Activated CD4-positive, alpha-beta T cell treated with anti-CD3 and anti-CD28 coated beads, Interleukin-2, amount 10 ng/mL, durations not matched to agents 7 days and 5 days (primary cell): ENCODE data around the gene KRTAP1-1. TPM values are rescaled to one million over a fixed set of nuclear protein-coding genes. Genes with fewer than 3 reads are reported as not detected.
"Not testable (repeated sequence)": the region's sequence is repeated elsewhere in the genome, so short reads cannot be mapped to it uniquely, and the experiment has no call there.

Source experiments
- CTCF ChIA-PET: fragments of 350-600 bp; sonication (Branson Sonifier 250); formaldehyde crosslinking; loops from one replicate; lab custom pipeline; 2021; ENCODE audit warnings: antibody characterized with exemption; lab: Charles Lee
- POLR2A ChIA-PET: fragments of 350-600 bp; sonication (Branson Sonifier 250); formaldehyde crosslinking; loops from one replicate; lab custom pipeline; 2021; ENCODE audit warnings: antibody characterized with exemption; lab: Charles Lee
- DNase-seq: peaks from one replicate; pipeline ENCODE4 v3.0.0-alpha.2; 2020
- H3K27ac Mint-ChIP-seq: one replicate; pipeline ENCODE4 v1.8.0; 2021; ENCODE audit warnings: mild to moderate bottlenecking, moderate library complexity, mixed read lengths
- H3K27me3 Mint-ChIP-seq: one replicate; pipeline ENCODE4 v1.8.0; 2021; ENCODE audit warnings: mixed read lengths
- H3K36me3 Mint-ChIP-seq: one replicate; pipeline ENCODE4 v1.8.0; 2021; ENCODE audit warnings: low read depth, mixed read lengths
- H3K4me1 Mint-ChIP-seq: one replicate; pipeline ENCODE4 v1.8.0; 2021; ENCODE audit warnings: mixed read lengths
- H3K4me3 Mint-ChIP-seq: one replicate; pipeline ENCODE4 v1.8.0; 2021; ENCODE audit warnings: mild to moderate bottlenecking, moderate library complexity, mixed read lengths
- H3K9me3 Mint-ChIP-seq: one replicate; pipeline ENCODE4 v1.8.0; 2021; ENCODE audit warnings: mixed read lengths
- total RNA-seq, 2 experiments: library from RNA; stranded (reverse); gene quantifications; one replicate each; pipeline ENCODE4 v1.2.3, GENCODE V29; 2021

Gene KRTAP1-1
- total RNA-seq, 2 experiments from 2014 or later, result not detected

GRCh38 chr17:41015454-41015853 is 25.8 kb downstream of the KRTAP1-1 start:
- no peaks in the 10 kb centered on the region for H3K36me3 Mint-ChIP-seq
- no peak overlapping the region for H3K27ac Mint-ChIP-seq
- no peak overlapping the region for H3K4me3 Mint-ChIP-seq
- CTCF ChIA-PET, result no interaction called here
- POLR2A ChIA-PET, result no interaction called here
- no peaks in the 10 kb centered on the region for H3K4me1 Mint-ChIP-seq
- H3K9me3 Mint-ChIP-seq, result no peaks in the 10 kb centered on the region
- peaks cover 10% of the 10 kb centered on the region for H3K27me3 Mint-ChIP-seq
- no peak for DNase-seq

- H3K27me3 Mint-ChIP-seq, result peaks cover 10% of the 10 kb centered on the region
- no peak overlapping the region for H3K27ac Mint-ChIP-seq
- DNase-seq, result no peak
- H3K9me3 Mint-ChIP-seq, result no peaks in the 10 kb centered on the region
- no peaks in the 10 kb centered on the region for H3K36me3 Mint-ChIP-seq
- ChIA-PET CTCF (interaction anchor here (1.3 kb wide), 1 partner anchor 52 kb away, joined by 3 read pairs; no protein-coding TSS in a partner anchor), POLR2A (no interaction called here)
- no peaks in the 10 kb centered on the region for H3K4me1 Mint-ChIP-seq
- no peak overlapping the region for H3K4me3 Mint-ChIP-seq
These were observed 27.6 kb downstream of the KRTAP1-1 start for GRCh38 chr17:41013606-41014005.

GRCh38 chr17:41013181-41013580 is 28.1 kb downstream of the KRTAP1-1 start:
- DNase-seq, result no peak
- ChIA-PET CTCF (interaction anchor here (1.3 kb wide), 1 partner anchor 52 kb away, joined by 3 read pairs; no protein-coding TSS in a partner anchor), POLR2A (no interaction called here)
- H3K27ac Mint-ChIP-seq, result no peak overlapping the region
- H3K27me3 Mint-ChIP-seq, result peaks cover 10% of the 10 kb centered on the region
- H3K9me3 Mint-ChIP-seq, result no peaks in the 10 kb centered on the region
- no peaks in the 10 kb centered on the region for H3K36me3 Mint-ChIP-seq
- H3K4me1 Mint-ChIP-seq, result no peaks in the 10 kb centered on the region
- no peak overlapping the region for H3K4me3 Mint-ChIP-seq

GRCh38 chr17:41012326-41013120 is 28.7 kb downstream of the KRTAP1-1 start:
- Mint-ChIP-seq H3K27ac (no peak overlapping the region), H3K27me3 (peaks cover 8% of the 10 kb centered on the region), H3K4me3 (no peak overlapping the region), H3K36me3 (no peaks in the 10 kb centered on the region), H3K9me3 (no peaks in the 10 kb centered on the region), H3K4me1 (no peaks in the 10 kb centered on the region)
- ChIA-PET POLR2A (no interaction called here), CTCF (interaction anchor here (1.3 kb wide), 1 partner anchor 51 kb away, joined by 3 read pairs; no protein-coding TSS in a partner anchor)
- no peak for DNase-seq

GRCh38 chr17:41010441-41010840 is 30.8 kb downstream of the KRTAP1-1 start:
- ChIA-PET POLR2A (no interaction called here), CTCF (interaction anchor here (1.4 kb wide), 1 partner anchor 8 kb away, joined by 5 read pairs; no protein-coding TSS in a partner anchor)
- H3K36me3 Mint-ChIP-seq, result no peaks in the 10 kb centered on the region
- no peaks in the 10 kb centered on the region for H3K9me3 Mint-ChIP-seq
- H3K27ac Mint-ChIP-seq, result no peak overlapping the region
- DNase-seq, result no peak
- H3K4me1 Mint-ChIP-seq, result no peaks in the 10 kb centered on the region
- no peak overlapping the region for H3K4me3 Mint-ChIP-seq
- H3K27me3 Mint-ChIP-seq, result peaks cover 7% of the 10 kb centered on the region

DNA sequence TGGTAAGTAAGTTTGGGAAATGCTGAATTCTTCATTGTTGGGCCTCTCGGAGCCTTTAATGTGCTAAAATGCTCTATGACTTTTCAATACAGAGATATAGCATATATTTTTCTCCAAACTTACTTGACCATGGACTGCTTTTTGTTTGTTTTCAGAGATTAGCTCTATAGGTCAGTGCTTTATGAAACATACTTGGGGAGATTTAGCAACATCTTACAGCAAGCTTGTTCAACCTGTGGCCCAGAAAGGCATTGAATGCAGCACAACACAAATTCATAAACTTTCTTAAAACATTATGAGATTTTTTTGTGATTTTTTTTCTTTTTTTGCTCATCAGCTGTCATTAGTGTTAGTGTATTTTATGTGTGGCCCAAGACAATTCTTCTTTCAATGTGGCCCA is 31.3 kb downstream of the KRTAP1-1 start:
- ChIA-PET CTCF (interaction anchor here (1.4 kb wide), 1 partner anchor 8 kb away, joined by 5 read pairs; no protein-coding TSS in a partner anchor), POLR2A (interaction anchor here (0.7 kb wide), 1 partner anchor 65 kb away, joined by 3 read pairs; no protein-coding TSS in a partner anchor)
- no peaks in the 10 kb centered on the region for H3K9me3 Mint-ChIP-seq
- no peaks in the 10 kb centered on the region for H3K36me3 Mint-ChIP-seq
- DNase-seq, result no peak
- no peak overlapping the region for H3K4me3 Mint-ChIP-seq
- H3K4me1 Mint-ChIP-seq, result no peaks in the 10 kb centered on the region
- H3K27me3 Mint-ChIP-seq, result peaks cover 5% of the 10 kb centered on the region
- H3K27ac Mint-ChIP-seq, result no peak overlapping the region

DNA sequence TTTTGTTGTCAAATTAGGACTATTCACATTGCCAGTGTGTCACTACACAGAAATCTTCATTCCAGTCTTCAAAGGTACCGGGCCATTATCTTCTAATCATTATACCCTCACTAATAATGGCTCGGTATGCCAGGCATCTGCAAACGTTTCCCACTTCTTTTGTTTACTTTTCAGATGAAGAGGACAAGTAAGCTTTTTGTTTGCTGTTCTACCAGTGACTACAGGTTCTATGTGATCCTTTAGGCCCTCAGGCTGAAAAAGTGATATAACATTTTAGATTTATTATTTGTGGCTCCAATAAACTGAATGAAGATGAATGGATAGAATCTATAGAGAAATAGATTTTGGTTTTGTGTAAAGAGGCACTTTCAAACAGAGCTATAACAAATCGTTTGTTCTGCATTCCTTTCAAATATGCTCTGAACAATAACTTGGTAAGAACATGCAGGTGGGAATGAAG is 31.9 kb downstream of the KRTAP1-1 start:
- no peak for DNase-seq
- H3K27me3 Mint-ChIP-seq, result peaks cover 8% of the 10 kb centered on the region
- POLR2A ChIA-PET, result interaction anchor here (0.7 kb wide), 1 partner anchor 66 kb away, joined by 3 read pairs; no protein-coding TSS in a partner anchor
- H3K4me1 Mint-ChIP-seq, result no peaks in the 10 kb centered on the region
- H3K27ac Mint-ChIP-seq, result no peak overlapping the region
- H3K36me3 Mint-ChIP-seq, result no peaks in the 10 kb centered on the region
- no peak overlapping the region for H3K4me3 Mint-ChIP-seq
- no peaks in the 10 kb centered on the region for H3K9me3 Mint-ChIP-seq
- CTCF ChIA-PET, result interaction anchor here (1.4 kb wide), 1 partner anchor 9 kb away, joined by 5 read pairs; no protein-coding TSS in a partner anchor

DNA sequence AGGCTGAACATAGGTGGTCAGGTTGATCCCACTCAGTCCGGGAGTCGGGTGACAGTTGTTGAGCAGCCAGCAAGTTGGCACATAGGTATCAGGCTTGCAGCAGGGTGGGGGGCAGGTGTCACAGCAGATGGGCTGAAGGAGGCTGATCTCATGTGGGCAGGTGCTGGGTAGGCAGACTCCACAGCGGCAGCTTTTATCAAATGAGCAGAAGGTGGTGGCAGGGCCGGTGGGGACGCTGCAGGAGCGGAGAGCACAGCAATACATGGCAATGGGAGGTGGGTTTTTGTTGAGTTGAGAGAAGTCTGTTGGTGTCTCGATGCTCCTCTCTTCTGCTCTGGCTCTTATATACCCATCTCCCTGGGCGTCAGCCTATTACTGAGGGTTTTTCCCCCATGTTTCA is 32.4 kb downstream of the KRTAP1-1 start, which contains the start of gene KRTAP3-1:
TSS of gene KRTAP3-1 (minus strand) at position 318 of the 400 bp plus-strand sequence. CDS start at position 264, 54 bp downstream.
- ChIA-PET POLR2A (no interaction called here), CTCF (no interaction called here)
- no peaks in the 10 kb centered on the region for H3K4me1 Mint-ChIP-seq
- no peaks in the 10 kb centered on the region for H3K9me3 Mint-ChIP-seq
- H3K27me3 Mint-ChIP-seq, result peaks cover 8% of the 10 kb centered on the region
- no peaks in the 10 kb centered on the region for H3K36me3 Mint-ChIP-seq
- no peak within 1 kb of the TSS for H3K27ac Mint-ChIP-seq
- H3K4me3 Mint-ChIP-seq, result no peak within 1 kb of the TSS
- DNase-seq, result no peak

DNA sequence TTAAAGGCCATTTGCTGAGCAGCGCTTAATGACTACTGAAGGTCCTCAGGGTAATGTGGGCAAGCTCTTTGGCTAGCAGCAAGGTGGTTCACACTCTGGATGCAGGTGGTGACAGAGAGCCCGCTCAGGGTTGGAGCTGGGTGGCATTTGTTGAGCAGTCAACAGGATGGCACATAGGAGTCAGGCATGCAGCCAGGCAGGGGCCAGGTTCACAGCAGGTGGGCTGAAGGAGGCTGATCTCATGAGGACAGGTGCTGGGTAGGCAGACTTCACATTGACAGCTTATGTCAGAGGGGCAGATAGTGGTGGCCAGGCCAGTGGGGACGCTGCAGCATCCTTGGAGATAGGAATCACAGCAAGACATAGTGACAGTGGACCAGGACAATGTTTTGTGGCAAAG is 36.9 kb downstream of the KRTAP1-1 start:
- ChIA-PET POLR2A (no interaction called here), CTCF (no interaction called here)
- H3K4me1 Mint-ChIP-seq, result no peaks in the 10 kb centered on the region
- DNase-seq, result no peak
- no peaks in the 10 kb centered on the region for H3K9me3 Mint-ChIP-seq
- no peak overlapping the region for H3K27ac Mint-ChIP-seq
- H3K36me3 Mint-ChIP-seq, result no peaks in the 10 kb centered on the region
- H3K4me3 Mint-ChIP-seq, result no peak overlapping the region
- H3K27me3 Mint-ChIP-seq, result peaks cover 12% of the 10 kb centered on the region

GRCh38 chr17:41003926-41004325 is 37.3 kb downstream of the KRTAP1-1 start:
- H3K4me1 Mint-ChIP-seq, result no peaks in the 10 kb centered on the region
- H3K36me3 Mint-ChIP-seq, result no peaks in the 10 kb centered on the region
- ChIA-PET POLR2A (no interaction called here), CTCF (no interaction called here)
- no peak overlapping the region for H3K4me3 Mint-ChIP-seq
- H3K27ac Mint-ChIP-seq, result no peak overlapping the region
- DNase-seq, result no peak
- H3K27me3 Mint-ChIP-seq, result peaks cover 17% of the 10 kb centered on the region
- H3K9me3 Mint-ChIP-seq, result no peaks in the 10 kb centered on the region

DNA sequence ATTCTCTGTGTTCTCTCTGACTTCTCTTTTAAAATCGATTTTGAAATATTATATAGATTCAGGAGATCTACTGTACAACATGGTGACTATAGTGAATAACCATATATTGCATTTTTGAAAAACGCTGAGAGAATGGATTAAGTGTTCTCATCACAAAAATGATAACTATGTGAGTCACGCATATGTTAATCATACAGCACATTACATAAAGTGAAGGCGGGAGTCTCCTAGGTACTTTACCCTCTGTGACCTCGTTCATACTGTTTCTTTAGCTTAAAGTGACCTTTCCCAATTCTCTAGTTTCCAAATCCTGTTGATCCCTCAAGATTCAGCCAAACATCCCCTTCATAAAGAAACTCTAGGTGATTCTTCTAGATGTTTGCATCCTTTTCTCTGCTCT is 38.4 kb downstream of the KRTAP1-1 start:
- CTCF ChIA-PET, result no interaction called here
- Mint-ChIP-seq H3K36me3 (no peaks in the 10 kb centered on the region), H3K4me3 (no peak overlapping the region), H3K27ac (no peak overlapping the region), H3K27me3 (peaks cover 23% of the 10 kb centered on the region), H3K9me3 (no peaks in the 10 kb centered on the region), H3K4me1 (no peaks in the 10 kb centered on the region)
- POLR2A ChIA-PET, result no interaction called here
- no peak for DNase-seq

DNA sequence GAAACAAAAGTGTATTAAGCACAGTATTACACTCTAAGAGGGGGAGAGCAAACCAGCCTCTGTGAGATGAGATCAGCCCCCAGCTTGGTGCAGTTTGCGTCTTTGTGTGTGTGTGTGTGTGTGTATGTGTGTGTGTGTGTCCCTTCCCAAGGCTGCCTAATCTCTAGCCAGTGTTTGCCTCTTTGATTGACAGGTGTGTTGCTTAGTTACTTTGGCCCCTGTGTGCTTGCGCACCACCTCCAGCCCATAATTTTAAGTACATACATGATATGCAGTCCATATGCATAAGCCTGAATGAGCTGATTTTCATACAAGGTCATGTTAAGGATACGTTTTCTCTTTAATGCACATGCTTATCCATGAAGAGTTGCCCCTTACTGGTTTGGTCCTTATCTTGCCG is 39.5 kb downstream of the KRTAP1-1 start:
- no peak for DNase-seq
- no peaks in the 10 kb centered on the region for H3K36me3 Mint-ChIP-seq
- no peak overlapping the region for H3K27ac Mint-ChIP-seq
- POLR2A ChIA-PET, result no interaction called here
- CTCF ChIA-PET, result interaction anchor here (0.6 kb wide), 1 partner anchor 194 kb away, joined by 4 read pairs; no protein-coding TSS in a partner anchor
- H3K4me3 Mint-ChIP-seq, result no peak overlapping the region
- no peaks in the 10 kb centered on the region for H3K9me3 Mint-ChIP-seq
- H3K27me3 Mint-ChIP-seq, result peaks cover 33% of the 10 kb centered on the region
- H3K4me1 Mint-ChIP-seq, result no peaks in the 10 kb centered on the region

- DNase-seq, H3K36me3 Mint-ChIP-seq, CTCF ChIA-PET, POLR2A ChIA-PET, H3K4me3 Mint-ChIP-seq, H3K27ac Mint-ChIP-seq, H3K4me1 Mint-ChIP-seq, H3K9me3 Mint-ChIP-seq: not testable (repeated sequence)
- H3K27me3 Mint-ChIP-seq, result peaks cover 37% of the 10 kb centered on the region
These were observed 41.7 kb downstream of the KRTAP1-1 start, which contains the start of gene KRTAP3-2 for GRCh38 chr17:40999563-40999962. Gene KRTAP3-2, minus strand, starts transcription at chr17:40999906. Its CDS starts 53 bp downstream, at chr17:40999853.
